HepG2 (cell line): ENCODE results near the gene TCF23. TPM values are rescaled to one million over a fixed set of nuclear protein-coding genes. Genes with fewer than 3 reads are reported as not detected.

Experiments
- ARID5B ChIP-seq: IDR thresholded peaks from 2 replicates; pipeline ENCODE4 v1.4.0; 2020; ENCODE audit warnings: mild to moderate bottlenecking, missing genetic modification reagents
- CBX5 ChIP-seq: sonication (generic); formaldehyde crosslinking; IDR thresholded peaks from 2 replicates; pipeline ENCODE4 v1.4.0; 2020; ENCODE audit warnings: missing genetic modification reagents, borderline replicate concordance
- GATA4 ChIP-seq: sonication (generic); IDR thresholded peaks from 2 replicates; pipeline ENCODE4 v1.6.1; 2016; ENCODE audit warnings: antibody characterized with exemption, low read depth, borderline replicate concordance
- HNF4A ChIP-seq: sonication (generic); formaldehyde crosslinking; IDR thresholded peaks from 2 replicates; pipeline ENCODE4 v1.4.0; 2020; ENCODE audit warnings: missing genetic modification reagents
- IKZF5 ChIP-seq: IDR thresholded peaks from 2 replicates; pipeline ENCODE4 v1.6.1; 2018; ENCODE audit warnings: missing genetic modification reagents, mild to moderate bottlenecking, missing compliant biosample characterization
- MED1 ChIP-seq: sonication (generic); formaldehyde crosslinking; IDR thresholded peaks from 2 replicates; pipeline ENCODE4 v1.4.0; 2020; ENCODE audit warnings: missing genetic modification reagents
- MIXL1 ChIP-seq: IDR thresholded peaks from 2 replicates; pipeline ENCODE4 v1.6.1; 2016
- NFE2L2 ChIP-seq: fragments of 150-350 bp; IDR thresholded peaks from 2 replicates; pipeline ENCODE4 v1.6.1; 2014; ENCODE audit warnings: low read length
- NR2F1 ChIP-seq, 2 experiments: fragments of 450-650 bp in 1 of 2; formaldehyde crosslinking in 1 of 2; IDR thresholded peaks; 2 replicates each; pipeline versions ENCODE4 v1.5.0 to v1.6.1; 2016 to 2020; ENCODE audit warnings: mild to moderate bottlenecking in 1 of 2, missing compliant biosample characterization in 1 of 2, missing genetic modification reagents in 1 of 2, moderate library complexity in 1 of 2
- PPARG ChIP-seq: conservative IDR thresholded peaks from 2 replicates; pipeline ENCODE4 v1.6.1; 2016; ENCODE audit warnings: missing biosample characterization, missing genetic modification reagents
- RARA ChIP-seq: IDR thresholded peaks from 2 replicates; pipeline ENCODE4 v1.6.1; 2016; ENCODE audit warnings: missing genetic modification reagents, missing compliant biosample characterization
- SALL1 ChIP-seq: sonication (generic); formaldehyde crosslinking; IDR thresholded peaks from 2 replicates; pipeline ENCODE4 v1.8.0; 2022; ENCODE audit warnings: mild to moderate bottlenecking, missing genetic modification reagents
- STAG1 ChIP-seq: sonication (generic); formaldehyde crosslinking; IDR thresholded peaks from 2 replicates; pipeline ENCODE4 v1.4.0; 2020; ENCODE audit warnings: missing genetic modification reagents
- ZBTB8A ChIP-seq: sonication (generic); formaldehyde crosslinking; IDR thresholded peaks from 2 replicates; pipeline ENCODE4 v1.4.0; 2020; ENCODE audit warnings: mild to moderate bottlenecking, low read depth, missing genetic modification reagents, borderline replicate concordance
- ZNF350 ChIP-seq: sonication (generic); formaldehyde crosslinking; IDR thresholded peaks from 2 replicates; pipeline ENCODE4 v1.4.0; 2020; ENCODE audit warnings: mild to moderate bottlenecking, low read depth, missing genetic modification reagents, borderline replicate concordance
- ZNF646 ChIP-seq: sonication (generic); formaldehyde crosslinking; IDR thresholded peaks from 2 replicates; pipeline ENCODE4 v1.9.0; 2021; ENCODE audit warnings: mild to moderate bottlenecking, missing genetic modification reagents
- ZNF7 ChIP-seq: IDR thresholded peaks from 2 replicates; pipeline ENCODE4 v1.6.1; 2016; ENCODE audit warnings: missing biosample characterization, missing genetic modification reagents
- ZNF891 ChIP-seq: sonication (generic); formaldehyde crosslinking; IDR thresholded peaks from 2 replicates; pipeline ENCODE4 v1.5.0; 2020; ENCODE audit warnings: mild to moderate bottlenecking, missing genetic modification reagents
- polyA plus RNA-seq, 8 experiments: library from polyadenylated mRNA; depleted of rRNA in 3 of 8; stranded (reverse) in 7 of 8; unstranded in 1 of 8; fragments of >200 nt; fragmentation: Illumina TruSeq in 4 of 8; extraction: Trizol in 4 of 8; gene quantifications; 2 replicates each; pipeline versions ENCODE4 v1.2.1 to v1.2.3, GENCODE V29; 2011 to 2016; ENCODE audit warnings: low read depth in 4 of 8, missing spikeins in 1 of 8, mixed read lengths in 1 of 8; ENCODE audit not compliant: insufficient read depth in 1 of 8
- total RNA-seq, 5 experiments: library from RNA; depleted of rRNA; stranded (reverse); fragments of >200 nt; fragmentation: Illumina TruSeq; extraction: Trizol; gene quantifications; 2 replicates each; pipeline ENCODE4 v1.2.3, GENCODE V29; 2016; ENCODE audit warnings: low read depth in 1 of 5

Gene TCF23
- total and polyA plus RNA-seq, 2 of the 13 experiments (the other 11 are each of a cell fraction or from before 2014, with no cell fraction given), result 0.02 to 1.4 TPM

GRCh38 chr2:27179344-27180000, 30.7 kb downstream of the TCF23 start (continued):
- TF ChIP-seq RARA (CRISPR knock-in tag), result peak; percentile 89
- TF ChIP-seq CBX5 (CRISPR knock-in tag), result no peak
- 0 out of 2 replicates have a peak, but pooled peaks have one; percentile 16 for TF ChIP-seq PPARG (CRISPR knock-in tag)
- no peak; the same call in 1 of the 2 replicates for TF ChIP-seq MIXL1 (CRISPR knock-in tag)
- 0 out of 2 replicates have a peak, but pooled peaks have one; percentile 21 for TF ChIP-seq NFE2L2
- TF ChIP-seq STAG1 (CRISPR knock-in tag), result no peak
- TF ChIP-seq IKZF5, result no peak
- TF ChIP-seq HNF4A, result peak; percentile 41
- TF ChIP-seq MED1 (CRISPR knock-in tag), result peak; percentile 74
- peak; percentile 71 for TF ChIP-seq SALL1
- TF ChIP-seq ZBTB8A, result 0 out of 2 replicates have a peak, but pooled peaks have one; percentile 10
- TF ChIP-seq ZNF646 (CRISPR knock-in tag), result 0 out of 2 replicates have a peak, but pooled peaks have one; percentile 49
- peak; percentile 62 to 75; a peak in 3 of 4 replicates for TF ChIP-seq NR2F1 (CRISPR knock-in tag; IDR thresholded peaks at IDR 0.05)
- TF ChIP-seq ZNF350 (CRISPR knock-in tag), result peak; percentile 5; the same call in 1 of the 2 replicates
- no peak for TF ChIP-seq ZNF891 (CRISPR knock-in tag)
- no peak for TF ChIP-seq ZNF7 (CRISPR knock-in tag)
- no peak for TF ChIP-seq GATA4
- peak; percentile 58 for TF ChIP-seq ARID5B (CRISPR knock-in tag)
